ENCODE results near the gene ADCY2. TPM values are rescaled to one million over a fixed set of nuclear protein-coding genes. Genes with fewer than 3 reads are reported as not detected.

Gene ADCY2
- total RNA-seq, 5 donors from 2014 or later (not counting 1 experiment from before 2014, with no cell fraction given): 0.23 to 0.32 TPM; not detected in 3

- Mint-ChIP-seq H3K9me3 (no peaks in the 10 kb centered on the region), H3K4me1 (no peaks in the 10 kb centered on the region), H3K36me3 (no peaks in the 10 kb centered on the region), H3K27ac (no peak overlapping the region), H3K4me3 (no peak overlapping the region), H3K27me3 (peaks cover 17 to 22% of the 10 kb centered on the region in 2 donors)
- Histone ChIP-seq H3K4me3 (ENCODE audit: control insufficient read depth in 1 of 2, extremely low read depth in 1 of 2, low read length in 1 of 2) (no peak overlapping the region), H3K27me3 (replicated peaks in 1 of 2; ENCODE audit: control insufficient read depth in 2 of 2, extremely low read depth in 1 of 2, insufficient read depth in 2 of 2, low read length in 1 of 2) (peaks cover 0 to 16% of the 10 kb centered on the region in 2 experiments), H3K27ac (ENCODE audit: low read length) (no peak overlapping the region), H3K4me1 (ENCODE audit: control insufficient read depth in 1 of 2, extremely low read depth in 1 of 2, insufficient read depth in 2 of 2, low read length in 2 of 2) (no peaks in the 10 kb centered on the region), H3K9me3 (no peaks in the 10 kb centered on the region), H3K36me3 (ENCODE audit: control insufficient read depth in 2 of 2, extremely low read depth in 1 of 2, insufficient read depth in 1 of 2, low read length in 1 of 2) (no peaks in the 10 kb centered on the region)
- POLR2A ChIA-PET: no interaction called here
- 44% methylated on average over 1 of the region's 3 CpGs for WGBS (ENCODE audit: insufficient coverage)
- CTCF ChIA-PET: no interaction called here
- DNase-seq (no peak), ATAC-seq (replicated peaks in 1 of 4) (no peak)
Measured at GRCh38 chr5:7795306-7795705, 399.4 kb downstream of the ADCY2 start.

DNA sequence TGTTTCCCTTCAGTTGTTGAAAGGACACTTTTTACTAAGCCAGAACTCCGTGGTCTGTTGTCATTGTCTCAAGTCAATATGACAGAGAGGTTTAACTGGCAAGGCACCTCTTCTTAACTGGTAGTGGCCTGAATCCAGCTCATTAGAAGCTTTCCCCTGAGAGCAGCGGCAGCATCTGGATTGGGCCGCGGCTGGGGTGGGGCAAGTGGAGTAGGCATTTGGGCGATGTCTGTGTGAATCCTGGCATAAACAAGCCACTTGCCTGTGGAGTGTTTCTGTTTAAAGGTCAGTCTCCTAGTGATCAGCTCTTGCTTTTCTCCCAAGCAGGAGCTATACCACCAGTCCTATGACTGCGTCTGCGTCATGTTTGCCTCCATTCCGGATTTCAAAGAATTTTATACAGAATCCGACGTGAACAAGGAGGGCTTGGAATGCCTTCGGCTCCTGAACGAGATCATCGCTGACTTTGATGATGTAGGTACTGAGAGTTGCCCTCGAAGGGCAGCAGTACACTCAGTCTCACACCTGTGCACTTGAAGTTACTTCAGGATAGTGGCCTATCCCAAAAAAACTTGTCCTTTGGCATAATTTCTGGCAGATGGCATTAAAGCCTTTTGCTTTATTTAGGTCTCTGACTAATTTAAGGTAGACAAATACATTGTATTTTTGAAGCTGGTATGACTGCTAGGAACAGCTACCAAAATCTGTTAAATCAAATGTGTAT lies 406.1 kb downstream of the ADCY2 start:
- H3K27me3 Mint-ChIP-seq: peaks cover 8 to 13% of the 10 kb centered on the region in 2 donors
- H3K4me3 ChIP-seq (ENCODE audit: control insufficient read depth in 1 of 2, extremely low read depth in 1 of 2, low read length in 1 of 2): no peak overlapping the region
- no peak overlapping the region for H3K27ac Mint-ChIP-seq
- no peaks in the 10 kb centered on the region for H3K4me1 Mint-ChIP-seq
- DNase-seq (no peak), ATAC-seq (replicated peaks in 1 of 4) (no peak)
- no peaks in the 10 kb centered on the region for H3K9me3 ChIP-seq
- no peaks in the 10 kb centered on the region for H3K9me3 Mint-ChIP-seq
- ChIA-PET POLR2A (no interaction called here), CTCF (interaction anchor here in 1 of 2 donors (0.6 kb wide), 1 partner anchor 10 kb away, joined by 3 read pairs; no protein-coding TSS in a partner anchor)
- 91% methylated on average over 6 of the region's 14 CpGs for WGBS (ENCODE audit: insufficient coverage)
- H3K36me3 ChIP-seq (ENCODE audit: control insufficient read depth in 2 of 2, extremely low read depth in 1 of 2, insufficient read depth in 1 of 2, low read length in 1 of 2): no peaks in the 10 kb centered on the region
- no peak overlapping the region for H3K4me3 Mint-ChIP-seq
- peaks cover 2 to 8% of the 10 kb centered on the region in 2 experiments for H3K27me3 ChIP-seq (replicated peaks in 1 of 2; ENCODE audit: control insufficient read depth in 2 of 2, extremely low read depth in 1 of 2, insufficient read depth in 2 of 2, low read length in 1 of 2)
- no peak overlapping the region for H3K27ac ChIP-seq (ENCODE audit: low read length)
- H3K36me3 Mint-ChIP-seq: no peaks in the 10 kb centered on the region
- H3K4me1 ChIP-seq (ENCODE audit: control insufficient read depth in 1 of 2, extremely low read depth in 1 of 2, insufficient read depth in 2 of 2, low read length in 2 of 2): no peaks in the 10 kb centered on the region

GRCh38 chr5:7802855-7803254 lies 406.9 kb downstream of the ADCY2 start:
- no peak overlapping the region for H3K27ac ChIP-seq (ENCODE audit: low read length)
- no peaks in the 10 kb centered on the region for H3K36me3 ChIP-seq (ENCODE audit: control insufficient read depth in 2 of 2, extremely low read depth in 1 of 2, insufficient read depth in 1 of 2, low read length in 1 of 2)
- Mint-ChIP-seq H3K36me3 (no peaks in the 10 kb centered on the region), H3K27ac (no peak overlapping the region), H3K4me3 (no peak overlapping the region), H3K4me1 (no peaks in the 10 kb centered on the region), H3K27me3 (peaks cover 5 to 7% of the 10 kb centered on the region in 2 donors), H3K9me3 (no peaks in the 10 kb centered on the region)
- 60% methylated on average over 1 of the region's 6 CpGs for WGBS (ENCODE audit: insufficient coverage)
- ChIA-PET POLR2A (no interaction called here), CTCF (no interaction called here)
- H3K4me3 ChIP-seq (ENCODE audit: control insufficient read depth in 1 of 2, extremely low read depth in 1 of 2, low read length in 1 of 2): no peak overlapping the region
- ATAC-seq (replicated peaks in 1 of 4): no peak
- no peaks in the 10 kb centered on the region for H3K4me1 ChIP-seq (ENCODE audit: control insufficient read depth in 1 of 2, extremely low read depth in 1 of 2, insufficient read depth in 2 of 2, low read length in 2 of 2)
- no peak for DNase-seq
- no peaks in the 10 kb centered on the region for H3K9me3 ChIP-seq
- peaks cover 2 to 5% of the 10 kb centered on the region in 2 experiments for H3K27me3 ChIP-seq (replicated peaks in 1 of 2; ENCODE audit: control insufficient read depth in 2 of 2, extremely low read depth in 1 of 2, insufficient read depth in 2 of 2, low read length in 1 of 2)

DNA sequence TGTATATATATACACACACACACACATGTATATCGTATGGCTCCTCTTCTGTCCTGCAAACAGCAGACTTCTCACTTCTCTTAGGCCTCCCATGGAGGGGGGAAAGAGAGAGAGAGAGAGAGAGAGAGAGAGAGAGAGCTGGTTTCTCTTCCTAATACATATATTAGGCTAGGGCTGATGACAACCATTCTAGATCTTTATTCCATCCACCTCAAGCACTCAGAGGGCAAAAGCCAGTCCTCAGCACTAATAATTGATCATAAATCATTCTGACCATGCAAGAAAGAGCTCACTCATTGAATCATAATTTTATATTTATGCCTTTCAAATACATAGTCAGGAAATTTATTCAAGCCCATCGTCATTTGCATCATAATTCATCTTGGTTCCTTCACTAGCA lies 408.0 kb downstream of the ADCY2 start:
- H3K27ac Mint-ChIP-seq: no peak overlapping the region
- no peaks in the 10 kb centered on the region for H3K4me1 Mint-ChIP-seq
- POLR2A ChIA-PET: interaction anchor here in 1 of 2 donors (1.2 kb wide), 1 partner anchor 19 kb away, joined by 8 read pairs; no protein-coding TSS in a partner anchor
- ATAC-seq (replicated peaks in 1 of 4) (no peak), DNase-seq (no peak)
- no peak overlapping the region for H3K4me3 ChIP-seq (ENCODE audit: control insufficient read depth in 1 of 2, extremely low read depth in 1 of 2, low read length in 1 of 2)
- no peaks in the 10 kb centered on the region for H3K36me3 Mint-ChIP-seq
- H3K9me3 Mint-ChIP-seq: no peaks in the 10 kb centered on the region
- H3K36me3 ChIP-seq (ENCODE audit: control insufficient read depth in 2 of 2, extremely low read depth in 1 of 2, insufficient read depth in 1 of 2, low read length in 1 of 2): no peaks in the 10 kb centered on the region
- H3K27ac ChIP-seq (ENCODE audit: low read length): no peak overlapping the region
- H3K4me3 Mint-ChIP-seq: no peak overlapping the region
- H3K27me3 ChIP-seq (replicated peaks in 1 of 2; ENCODE audit: control insufficient read depth in 2 of 2, extremely low read depth in 1 of 2, insufficient read depth in 2 of 2, low read length in 1 of 2): peaks cover 2 to 5% of the 10 kb centered on the region in 2 experiments
- CTCF ChIA-PET: interaction anchor here in 1 of 2 donors (0.7 kb wide), 1 partner anchor 83 kb away, joined by 7 read pairs; no protein-coding TSS in a partner anchor
- H3K4me1 ChIP-seq (ENCODE audit: control insufficient read depth in 1 of 2, extremely low read depth in 1 of 2, insufficient read depth in 2 of 2, low read length in 2 of 2): no peaks in the 10 kb centered on the region
- H3K9me3 ChIP-seq: no peaks in the 10 kb centered on the region
- WGBS (ENCODE audit: insufficient coverage): 50% methylated on average over 1 of the region's 2 CpGs
- peaks cover 4 to 12% of the 10 kb centered on the region in 2 donors for H3K27me3 Mint-ChIP-seq

GRCh38 chr5:7805379-7805778 lies 409.4 kb downstream of the ADCY2 start:
- H3K9me3 Mint-ChIP-seq: no peaks in the 10 kb centered on the region
- H3K36me3 ChIP-seq (ENCODE audit: control insufficient read depth in 2 of 2, extremely low read depth in 1 of 2, insufficient read depth in 1 of 2, low read length in 1 of 2): no peaks in the 10 kb centered on the region
- no peak for ATAC-seq (replicated peaks in 1 of 4)
- H3K4me1 Mint-ChIP-seq: no peaks in the 10 kb centered on the region
- H3K36me3 Mint-ChIP-seq: no peaks in the 10 kb centered on the region
- H3K4me1 ChIP-seq (ENCODE audit: control insufficient read depth in 1 of 2, extremely low read depth in 1 of 2, insufficient read depth in 2 of 2, low read length in 2 of 2): no peaks in the 10 kb centered on the region
- no peaks in the 10 kb centered on the region for H3K9me3 ChIP-seq
- ChIA-PET CTCF (interaction anchor here in 1 of 2 donors (0.7 kb wide), 1 partner anchor 910 kb away, joined by 3 read pairs; no protein-coding TSS in a partner anchor), POLR2A (no interaction called here)
- no CpG with 5 or more reads among the region's 2 CpGs for WGBS (ENCODE audit: insufficient coverage)
- no peak overlapping the region for H3K27ac Mint-ChIP-seq
- no peak overlapping the region for H3K4me3 Mint-ChIP-seq
- H3K27ac ChIP-seq (ENCODE audit: low read length): no peak overlapping the region
- no peak for DNase-seq
- H3K4me3 ChIP-seq (ENCODE audit: control insufficient read depth in 1 of 2, extremely low read depth in 1 of 2, low read length in 1 of 2): no peak overlapping the region
- peaks cover 2% of the 10 kb centered on the region in 2 experiments for H3K27me3 ChIP-seq (replicated peaks in 1 of 2; ENCODE audit: control insufficient read depth in 2 of 2, extremely low read depth in 1 of 2, insufficient read depth in 2 of 2, low read length in 1 of 2)
- peaks cover 3 to 15% of the 10 kb centered on the region in 2 donors for H3K27me3 Mint-ChIP-seq

- Mint-ChIP-seq H3K27me3 (peaks cover 23 to 28% of the 10 kb centered on the region in 2 donors), H3K4me1 (no peaks in the 10 kb centered on the region), H3K36me3 (no peaks in the 10 kb centered on the region), H3K27ac (no peak overlapping the region), H3K4me3 (no peak overlapping the region), H3K9me3 (no peaks in the 10 kb centered on the region)
- no peaks in the 10 kb centered on the region for H3K4me1 ChIP-seq (ENCODE audit: control insufficient read depth in 1 of 2, extremely low read depth in 1 of 2, insufficient read depth in 2 of 2, low read length in 2 of 2)
- no peak for ATAC-seq (replicated peaks in 1 of 4)
- H3K4me3 ChIP-seq (ENCODE audit: control insufficient read depth in 1 of 2, extremely low read depth in 1 of 2, low read length in 1 of 2): no peak overlapping the region
- 80% methylated on average over 1 of the region's 4 CpGs for WGBS (ENCODE audit: insufficient coverage)
- ChIA-PET CTCF (interaction anchor here in 1 of 2 donors (0.6 kb wide), 1 partner anchor 18 kb away, joined by 9 read pairs; no protein-coding TSS in a partner anchor), POLR2A (no interaction called here)
- no peaks in the 10 kb centered on the region for H3K9me3 ChIP-seq
- DNase-seq: no peak
- H3K27ac ChIP-seq (ENCODE audit: low read length): no peak overlapping the region
- no peaks in the 10 kb centered on the region for H3K36me3 ChIP-seq (ENCODE audit: control insufficient read depth in 2 of 2, extremely low read depth in 1 of 2, insufficient read depth in 1 of 2, low read length in 1 of 2)
- H3K27me3 ChIP-seq (replicated peaks in 1 of 2; ENCODE audit: control insufficient read depth in 2 of 2, extremely low read depth in 1 of 2, insufficient read depth in 2 of 2, low read length in 1 of 2): peaks cover 2 to 8% of the 10 kb centered on the region in 2 experiments
Measured at GRCh38 chr5:7808998-7809397, 413.1 kb downstream of the ADCY2 start.

All from T-cell (primary cell).